H1 (cell line): ENCODE measurements around the gene BAZ2A. TPM values are rescaled to one million over a fixed set of nuclear protein-coding genes. Genes with fewer than 3 reads are reported as not detected.

Experiments
- CTCF ChIA-PET: fragments of 300-600 bp; sonication (Branson Sonifier 250); formaldehyde crosslinking; loops from one replicate; lab custom pipeline; 2021; ENCODE audit not compliant: partially characterized antibody; lab: Charles Lee
- POLR2A ChIA-PET: fragments of 300-600 bp; sonication (Branson Sonifier 250); formaldehyde crosslinking; loops from one replicate; lab custom pipeline; 2021; ENCODE audit warnings: inconsistent platforms; ENCODE audit not compliant: partially characterized antibody; lab: Charles Lee
- DNase-seq, 2 experiments: peaks; one replicate each; pipeline versions ENCODE4 v3.0.0 to v3.0.0-alpha.2; 2010 to 2022; ENCODE audit warnings: low spot score in 2 of 2, low read depth in 1 of 2, mixed read lengths in 1 of 2
- FAIRE-seq: peaks from 2 replicates; lab custom pipeline; 2011; peaks lifted over from hg19 to GRCh38; lab: Jason Lieb, UNC
- H2AFZ ChIP-seq: 2 replicates; pipeline ENCODE4 v1.8.1; 2012; ENCODE audit warnings: low read length, inconsistent platforms
- H2AK5ac ChIP-seq: 2 replicates; pipeline ENCODE4 v1.6.1; 2013; ENCODE audit warnings: low read depth, low read length
- H2BK120ac ChIP-seq: replicated peaks from 2 replicates; pipeline ENCODE3; 2013; ENCODE audit warnings: low read depth, low read length, inconsistent platforms
- H2BK12ac ChIP-seq: 2 replicates; pipeline ENCODE4 v1.6.1; 2013; ENCODE audit warnings: low read depth, low read length
- H2BK15ac ChIP-seq: 2 replicates; pipeline ENCODE4 v1.6.1; 2013; ENCODE audit warnings: low read length
- H2BK20ac ChIP-seq: 2 replicates; pipeline ENCODE4 v1.6.1; 2013; ENCODE audit warnings: low read length
- H2BK5ac ChIP-seq: 2 replicates; pipeline ENCODE4 v1.6.1; 2013; ENCODE audit warnings: low read depth, low read length
- H3K14ac ChIP-seq: 2 replicates; pipeline ENCODE4 v1.6.1; 2013; ENCODE audit warnings: inconsistent platforms; ENCODE audit not compliant: insufficient read length
- H3K18ac ChIP-seq: 2 replicates; pipeline ENCODE4 v1.6.1; 2013; ENCODE audit warnings: low read length; ENCODE audit errors: extremely low read depth
- H3K23ac ChIP-seq: 2 replicates; pipeline ENCODE4 v1.6.1; 2013; ENCODE audit warnings: inconsistent platforms; ENCODE audit not compliant: insufficient read length
- H3K23me2 ChIP-seq: 2 replicates; pipeline ENCODE4 v1.6.1; 2013; ENCODE audit warnings: low read depth, low read length
- H3K27ac ChIP-seq: 2 replicates; pipeline ENCODE4 v1.6.1; 2011; ENCODE audit warnings: low read depth, low read length, inconsistent platforms
- H3K27me3 ChIP-seq, 4 experiments: replicated peaks in 1 of 4; 1 replicate in 1 of 4; 2 replicates in 3 of 4; pipeline versions ENCODE4 v1.6.1 to v1.8.1; 2011 to 2013; ENCODE audit warnings: low read length in 3 of 4, mild to moderate bottlenecking in 3 of 4, inconsistent platforms in 2 of 4, mixed read lengths in 2 of 4, moderate library complexity in 1 of 4; ENCODE audit not compliant: control insufficient read depth in 3 of 4, insufficient read depth in 3 of 4; ENCODE audit errors: extremely low read depth in 1 of 4
- H3K36me3 ChIP-seq, 4 experiments: 2 replicates each; pipeline versions ENCODE4 v1.6.1 to v1.8.1; 2011 to 2013; ENCODE audit warnings: mild to moderate bottlenecking in 4 of 4, low read length in 3 of 4, moderate library complexity in 2 of 4, control low read depth in 1 of 4, inconsistent platforms in 1 of 4; ENCODE audit not compliant: insufficient read depth in 4 of 4, control insufficient read depth in 2 of 4
- H3K4ac ChIP-seq: replicated peaks from 2 replicates; pipeline ENCODE3; 2013; ENCODE audit warnings: low read length, low read depth, mixed read lengths, inconsistent platforms; ENCODE audit not compliant: insufficient read length
- H3K4me1 ChIP-seq, 4 experiments: replicated peaks in 1 of 4; 1 replicate in 1 of 4; 2 replicates in 3 of 4; pipeline versions ENCODE4 v1.6.1 to v1.8.1; 2011 to 2013; ENCODE audit warnings: low read length in 3 of 4, inconsistent platforms in 2 of 4, mixed read lengths in 1 of 4; ENCODE audit not compliant: insufficient read depth in 4 of 4, control insufficient read depth in 3 of 4
- H3K4me2 ChIP-seq, 2 experiments: 2 replicates each; pipeline versions ENCODE4 v1.6.1 to v1.8.1; 2011 to 2013; ENCODE audit warnings: low read depth in 2 of 2, low read length in 2 of 2, control low read depth in 1 of 2, inconsistent platforms in 1 of 2, mild to moderate bottlenecking in 1 of 2; ENCODE audit not compliant: insufficient read depth in 1 of 2
- H3K4me3 ChIP-seq, 4 experiments: fragments of 200-600, 300-600 bp in 1 of 4; sonication (generic), shearing (Covaris generic), sonication (Bioruptor Twin) in 1 of 4; 2 replicates each; pipeline versions ENCODE4 v1.5.1 to v1.8.1; 2011 to 2016; ENCODE audit warnings: low read length in 4 of 4, low read depth in 3 of 4, control low read depth in 2 of 4, inconsistent platforms in 2 of 4, mild to moderate bottlenecking in 2 of 4, mixed read lengths in 1 of 4, moderate library complexity in 1 of 4; ENCODE audit not compliant: insufficient read depth in 2 of 4; ENCODE audit errors: extremely low read depth in 1 of 4
- H3K56ac ChIP-seq: replicated peaks from 2 replicates; pipeline ENCODE3; 2013; ENCODE audit warnings: low read depth, mild to moderate bottlenecking, mixed read lengths, low read length, inconsistent platforms; ENCODE audit not compliant: insufficient read length
- H3K79me1 ChIP-seq: 2 replicates; pipeline ENCODE4 v1.6.1; 2013; ENCODE audit warnings: low read depth, low read length, control low read depth
- H3K79me2 ChIP-seq, 2 experiments: 2 replicates each; pipeline versions ENCODE4 v1.6.1 to v1.8.1; 2012 to 2013; ENCODE audit warnings: low read length in 2 of 2, mild to moderate bottlenecking in 2 of 2, inconsistent platforms in 1 of 2; ENCODE audit not compliant: insufficient read depth in 2 of 2, control insufficient read depth in 1 of 2
- H3K9ac ChIP-seq, 4 experiments: replicated peaks in 1 of 4; 1 replicate in 1 of 4; 2 replicates in 3 of 4; pipeline versions ENCODE4 v1.6.1 to v1.8.1; 2011 to 2013; ENCODE audit warnings: low read depth in 3 of 4, low read length in 3 of 4, control low read depth in 2 of 4, mild to moderate bottlenecking in 2 of 4, moderate library complexity in 2 of 4, inconsistent platforms in 1 of 4; ENCODE audit errors: extremely low read depth in 1 of 4
- H3K9me3 ChIP-seq, 2 experiments: 2 replicates each; pipeline versions ENCODE4 v1.6.1 to v1.8.1; 2012 to 2013; ENCODE audit warnings: mild to moderate bottlenecking in 2 of 2, moderate library complexity in 2 of 2, control low read depth in 1 of 2, inconsistent platforms in 1 of 2, low read depth in 1 of 2, low read length in 1 of 2, mixed read lengths in 1 of 2; ENCODE audit not compliant: insufficient read depth in 2 of 2
- H4K20me1 ChIP-seq, 2 experiments: replicated peaks in 1 of 2; 2 replicates each; pipeline versions ENCODE3 to v1.8.1; 2011 to 2013; ENCODE audit warnings: inconsistent platforms in 2 of 2, low read length in 2 of 2, mild to moderate bottlenecking in 1 of 2; ENCODE audit not compliant: insufficient read depth in 2 of 2, control insufficient read depth in 1 of 2
- H4K5ac ChIP-seq: 2 replicates; pipeline ENCODE4 v1.6.1; 2013; ENCODE audit warnings: low read length, low read depth, mixed read lengths, inconsistent platforms; ENCODE audit not compliant: insufficient read length
- H4K8ac ChIP-seq: 2 replicates; pipeline ENCODE4 v1.8.0; 2013; ENCODE audit warnings: mild to moderate bottlenecking, moderate library complexity, low read length, inconsistent platforms; ENCODE audit not compliant: insufficient read depth; ENCODE audit errors: extremely low read depth
- H4K91ac ChIP-seq: replicated peaks from 2 replicates; pipeline ENCODE3; 2013; ENCODE audit warnings: low read length, mixed read lengths, inconsistent platforms; ENCODE audit not compliant: insufficient read length
- BACH1 ChIP-seq: IDR thresholded peaks from 2 replicates; pipeline ENCODE4 v1.6.1; 2012; ENCODE audit warnings: low read length, improper control_type of control experiment
- CHD1 ChIP-seq: IDR thresholded peaks from 2 replicates; pipeline ENCODE4 v1.6.1; 2012; ENCODE audit warnings: low read depth, low read length, improper control_type of control experiment
- CHD2 ChIP-seq: IDR thresholded peaks from 2 replicates; pipeline ENCODE4 v1.6.1; 2012; ENCODE audit warnings: low read length, improper control_type of control experiment
- CREB1 ChIP-seq: IDR thresholded peaks from 2 replicates; pipeline ENCODE4 v1.6.1; 2012; ENCODE audit warnings: inconsistent platforms
- EZH2 ChIP-seq: fragments of 200-600 bp; sonication (generic); IDR thresholded peaks from 2 replicates; pipeline ENCODE4 v1.7.1; 2012; ENCODE audit warnings: low read depth, mild to moderate bottlenecking, moderate library complexity, low read length, inconsistent platforms; ENCODE audit not compliant: severe bottlenecking
- HDAC2 ChIP-seq, 2 experiments: fragments of 300-600 bp in 1 of 2; sonication (generic) in 1 of 2; IDR thresholded peaks; 2 replicates each; pipeline ENCODE4 v1.6.1; 2011 to 2012; ENCODE audit warnings: low read depth in 2 of 2, low read length in 2 of 2, mild to moderate bottlenecking in 2 of 2, moderate library complexity in 2 of 2, borderline replicate concordance in 1 of 2, inconsistent platforms in 1 of 2
- HDAC6 ChIP-seq: IDR thresholded peaks from one replicate; pipeline ENCODE4 v1.7.1; 2012; ENCODE audit warnings: low read depth, mild to moderate bottlenecking, inconsistent platforms, low read length, moderate library complexity
- SAP30 ChIP-seq: fragments of 300-600 bp; sonication (generic); IDR thresholded peaks from 2 replicates; pipeline ENCODE4 v1.7.1; 2012; ENCODE audit warnings: low read length, moderate library complexity, mild to moderate bottlenecking, inconsistent platforms; ENCODE audit not compliant: insufficient read depth, insufficient replicate concordance
- WGBS, 2 experiments: shearing (Covaris generic) in 1 of 2; methylation state at CpG; one replicate each; pipeline versions ENCODE4 v1.1.6 to v1.1.7; 2013 to 2015; ENCODE audit warnings: low lambda C conversion rate in 2 of 2, mixed read lengths in 2 of 2, inconsistent platforms in 1 of 2, low coverage in 1 of 2, missing lambda C conversion rate in 1 of 2; ENCODE audit not compliant: insufficient replicate concordance in 2 of 2, insufficient coverage in 1 of 2, insufficient read length in 1 of 2; ENCODE audit errors: extremely low coverage in 1 of 2, missing lambda C conversion rate in 1 of 2; 5-methylcytosine and 5-hydroxymethylcytosine counted together
- polyA plus RNA-seq, 7 experiments: library from polyadenylated mRNA; depleted of rRNA in 3 of 7; stranded (reverse) in 5 of 7; unstranded in 2 of 7; fragments of >200 nt in 5 of 7; fragments of 200-250 nt in 2 of 7; gene quantifications; 1 replicate in 5 of 7; 2 replicates in 1 of 7; 4 replicates in 1 of 7; pipeline versions ENCODE4 v1.2.1 to v1.2.3, GENCODE V29; 2011 to 2013; ENCODE audit warnings: missing spikeins in 2 of 7, mixed read lengths in 2 of 7
- total RNA-seq: library from RNA; stranded (reverse); fragmentation: NEBNext Ultra II Directional; extraction: Animal tissue kit (Norgen Biotek cat#: 25700); gene quantifications from 2 replicates; pipeline ENCODE4 v1.2.1, GENCODE V29; 2021

Gene BAZ2A
- total and polyA plus RNA-seq, 2 of the 8 experiments (the other 6 are each of a cell fraction or from before 2014, with no cell fraction given) = 52.0 to 110 TPM

DNA sequence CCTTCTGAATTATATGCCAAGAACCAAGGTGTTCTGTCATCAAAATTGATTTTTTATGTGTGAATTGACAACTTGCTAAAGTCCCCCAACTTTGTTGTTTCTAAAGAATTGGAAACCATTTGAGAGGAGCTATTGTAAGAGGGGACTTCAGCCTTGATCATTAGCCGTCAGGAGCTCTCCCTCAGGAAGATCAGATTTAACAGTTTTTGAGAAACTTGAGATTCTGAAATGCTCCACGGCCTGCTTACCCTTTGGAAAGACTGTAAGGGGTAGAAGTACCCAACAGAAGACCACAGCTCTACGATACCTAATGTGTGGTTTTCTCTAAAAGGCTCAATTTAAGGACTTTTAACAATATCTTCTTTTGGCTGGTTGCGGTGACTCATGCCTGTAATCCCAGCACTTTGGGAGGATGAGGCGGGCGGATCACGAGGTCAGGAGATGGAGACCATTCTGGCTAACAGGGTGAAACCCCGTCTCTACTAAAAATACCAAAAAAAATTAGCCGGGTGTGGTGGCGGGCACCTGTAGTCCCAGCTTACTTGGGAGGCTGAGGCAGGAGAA lies 51.1 kb downstream of the BAZ2A start:
- ChIA-PET CTCF (interaction anchor here (0.6 to 13.2 kb wide), 10 partner anchors 11 to 416 kb away, joined by 3 to 220 read pairs (median 4); no protein-coding TSS in a partner anchor), POLR2A (interaction anchor here (0.8 to 3.0 kb wide), 2 partner anchors 13 to 18 kb away, joined by 3 to 9 read pairs; no protein-coding TSS in a partner anchor)
- no peak for FAIRE-seq
- H4K8ac ChIP-seq = no peak overlapping the region
- H3K4ac ChIP-seq = no peak overlapping the region
- H3K4me2 ChIP-seq = no peak overlapping the region
- H3K9ac ChIP-seq = no peak overlapping the region
- no peak overlapping the region for H2BK5ac ChIP-seq
- no peaks in the 10 kb centered on the region for H3K23me2 ChIP-seq
- H3K79me2 ChIP-seq = no peaks in the 10 kb centered on the region
- DNase-seq = no peak
- no peak overlapping the region for H3K23ac ChIP-seq
- no peaks in the 10 kb centered on the region for H3K9me3 ChIP-seq
- no peak overlapping the region for H2AK5ac ChIP-seq
- H2BK15ac ChIP-seq = no peak overlapping the region
- H3K4me1 ChIP-seq = no peaks in the 10 kb centered on the region; a peak in 1 of 7 replicates
- no peak overlapping the region for H2BK20ac ChIP-seq
- H3K4me3 ChIP-seq = no peak overlapping the region
- no peak overlapping the region for H3K27ac ChIP-seq
- peaks cover 0 to 1% of the 10 kb centered on the region in 2 experiments for H4K20me1 ChIP-seq
- H3K18ac ChIP-seq = no peak overlapping the region
- WGBS, 2 experiments = 89% methylated on average over 10 of the region's 10 CpGs; no CpG with 5 or more reads in 1 of the 2 experiments
- H3K79me1 ChIP-seq = no peaks in the 10 kb centered on the region
- no peak overlapping the region for H4K91ac ChIP-seq
- no peak overlapping the region for H3K14ac ChIP-seq
- H2AFZ ChIP-seq = no peak overlapping the region
- H3K27me3 ChIP-seq = no peaks in the 10 kb centered on the region
- H3K56ac ChIP-seq = no peak overlapping the region
- H2BK120ac ChIP-seq = no peak overlapping the region
- no peaks in the 10 kb centered on the region; a peak in 1 of 8 replicates for H3K36me3 ChIP-seq
- H4K5ac ChIP-seq = no peak overlapping the region
- no peak overlapping the region for H2BK12ac ChIP-seq
- TF ChIP-seq CREB1 (no peak), CHD1 (no peak), HDAC6 (no peak), BACH1 (no peak), HDAC2 (IDR thresholded peaks at IDR 0.05; ENCODE audit: borderline replicate concordance in 1 of 2, low read depth in 2 of 2, low read length in 2 of 2) (no peak), EZH2 (no peak), CHD2 (no peak), SAP30 (no peak)
